Measurements from ENCODE around the gene CCDC152.
"Not testable (repeated sequence)": the region's sequence is repeated elsewhere in the genome, so short reads cannot be mapped to it uniquely, and the experiment has no call there.

The CCDC152 gene

GRCh38 chr5:42756606-42757601 lies at the start of gene CCDC152:
Gene CCDC152, plus strand, starts transcription at chr5:42756818. Its CDS starts 2,304 bp downstream, at chr5:42759122.
- H3K27me3 ChIP-seq (ENCODE audit: low read depth, low read length): peaks cover 8% of the 10 kb centered on the region
- H3K9me3 ChIP-seq (ENCODE audit: control insufficient read depth in 1 of 2, low read length in 2 of 2): no peaks in the 10 kb centered on the region
- H3K4me1 ChIP-seq (ENCODE audit: control insufficient read depth in 1 of 2, insufficient read depth in 2 of 2, low read length in 2 of 2): no peaks in the 10 kb centered on the region
- no peaks in the 10 kb centered on the region for H3K36me3 ChIP-seq (ENCODE audit: control insufficient read depth in 1 of 2, insufficient read depth in 2 of 2, low read length in 2 of 2)
- no peak within 1 kb of the TSS for H3K27ac ChIP-seq (ENCODE audit: low read length)
- peak within 1 kb of the TSS; percentile 53 to 59 for H3K4me3 ChIP-seq (ENCODE audit: low read depth in 1 of 2, low read length in 2 of 2)

DNA sequence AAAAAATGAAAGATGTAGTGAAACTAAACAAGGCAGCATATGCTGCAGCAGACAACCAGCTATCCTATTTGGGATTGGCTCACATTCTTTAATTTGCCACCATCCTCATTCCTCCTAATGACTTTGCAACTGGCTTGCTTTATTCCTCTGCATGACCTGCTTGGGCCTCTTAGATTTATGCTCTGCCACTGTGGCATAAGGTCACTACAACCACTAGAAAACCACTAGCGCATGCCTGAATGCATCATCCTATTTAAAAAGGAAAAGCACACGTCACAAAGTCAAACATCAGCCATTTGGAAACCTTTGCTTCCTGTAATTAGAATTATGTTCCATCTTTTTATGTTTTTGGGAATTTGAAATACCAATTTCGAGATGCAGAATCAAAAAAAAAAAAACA lies 40.8 kb upstream of the CCDC152 start:
- Histone ChIP-seq H3K4me3 (ENCODE audit: low read depth in 1 of 2, low read length in 2 of 2) (no peak overlapping the region), H3K27ac (ENCODE audit: low read length) (no peak overlapping the region), H3K36me3 (ENCODE audit: control insufficient read depth in 1 of 2, insufficient read depth in 2 of 2, low read length in 2 of 2) (peaks cover 3 to 12% of the 10 kb centered on the region in 2 donors), H3K9me3 (ENCODE audit: control insufficient read depth in 1 of 2, low read length in 2 of 2) (no peaks in the 10 kb centered on the region), H3K4me1 (ENCODE audit: control insufficient read depth in 1 of 2, insufficient read depth in 2 of 2, low read length in 2 of 2) (no peaks in the 10 kb centered on the region), H3K27me3 (ENCODE audit: low read depth, low read length) (no peaks in the 10 kb centered on the region)

GRCh38 chr5:42718591-42718990 lies 38.0 kb upstream of the CCDC152 start:
- Histone ChIP-seq H3K4me1 (ENCODE audit: control insufficient read depth in 1 of 2, insufficient read depth in 2 of 2, low read length in 2 of 2) (no peaks in the 10 kb centered on the region), H3K27me3 (ENCODE audit: low read depth, low read length) (no peaks in the 10 kb centered on the region), H3K4me3 (ENCODE audit: low read depth in 1 of 2, low read length in 2 of 2) (no peak overlapping the region), H3K27ac (ENCODE audit: low read length) (no peak overlapping the region), H3K36me3 (ENCODE audit: control insufficient read depth in 1 of 2, insufficient read depth in 2 of 2, low read length in 2 of 2) (peaks cover 3 to 12% of the 10 kb centered on the region in 2 donors), H3K9me3 (ENCODE audit: control insufficient read depth in 1 of 2, low read length in 2 of 2) (no peaks in the 10 kb centered on the region)

DNA sequence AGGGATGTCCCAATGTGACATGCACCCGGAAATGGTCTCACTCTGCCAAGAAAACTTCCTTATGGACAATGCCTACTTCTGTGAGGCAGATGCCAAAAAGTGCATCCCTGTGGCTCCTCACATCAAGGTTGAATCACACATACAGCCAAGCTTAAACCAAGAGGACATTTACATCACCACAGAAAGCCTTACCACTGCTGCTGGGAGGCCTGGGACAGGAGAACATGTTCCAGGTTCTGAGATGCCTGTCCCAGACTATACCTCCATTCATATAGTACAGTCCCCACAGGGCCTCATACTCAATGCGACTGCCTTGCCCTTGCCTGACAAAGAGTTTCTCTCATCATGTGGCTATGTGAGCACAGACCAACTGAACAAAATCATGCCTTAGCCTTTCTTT lies 37.6 kb upstream of the CCDC152 start:
- no peak overlapping the region for H3K27ac ChIP-seq (ENCODE audit: low read length)

DNA sequence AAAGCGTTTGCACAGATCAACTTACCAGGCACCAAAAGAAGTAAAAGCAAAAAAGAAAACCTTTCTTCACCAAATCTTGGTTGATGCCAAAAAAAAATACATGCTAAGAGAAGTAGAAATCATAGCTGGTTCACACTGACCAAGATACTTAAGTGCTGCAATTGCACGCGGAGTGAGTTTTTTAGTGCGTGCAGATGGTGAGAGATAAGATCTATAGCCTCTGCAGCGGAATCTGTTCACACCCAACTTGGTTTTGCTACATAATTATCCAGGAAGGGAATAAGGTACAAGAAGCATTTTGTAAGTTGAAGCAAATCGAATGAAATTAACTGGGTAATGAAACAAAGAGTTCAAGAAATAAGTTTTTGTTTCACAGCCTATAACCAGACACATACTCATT lies 36.4 kb upstream of the CCDC152 start:
- Histone ChIP-seq H3K27ac (ENCODE audit: low read length) (no peak overlapping the region), H3K4me1 (ENCODE audit: control insufficient read depth in 1 of 2, insufficient read depth in 2 of 2, low read length in 2 of 2) (no peaks in the 10 kb centered on the region), H3K4me3 (ENCODE audit: low read depth in 1 of 2, low read length in 2 of 2) (no peak overlapping the region), H3K9me3 (ENCODE audit: control insufficient read depth in 1 of 2, low read length in 2 of 2) (no peaks in the 10 kb centered on the region), H3K27me3 (ENCODE audit: low read depth, low read length) (no peaks in the 10 kb centered on the region), H3K36me3 (ENCODE audit: control insufficient read depth in 1 of 2, insufficient read depth in 2 of 2, low read length in 2 of 2) (peaks cover 3 to 12% of the 10 kb centered on the region in 2 donors)

More for the DNA sequence above, 37.6 kb upstream of the CCDC152 start:
- no peaks in the 10 kb centered on the region for H3K9me3 ChIP-seq (ENCODE audit: control insufficient read depth in 1 of 2, low read length in 2 of 2)
- no peaks in the 10 kb centered on the region for H3K4me1 ChIP-seq (ENCODE audit: control insufficient read depth in 1 of 2, insufficient read depth in 2 of 2, low read length in 2 of 2)
- H3K36me3 ChIP-seq (ENCODE audit: control insufficient read depth in 1 of 2, insufficient read depth in 2 of 2, low read length in 2 of 2): peaks cover 3 to 12% of the 10 kb centered on the region in 2 donors
- H3K27me3 ChIP-seq (ENCODE audit: low read depth, low read length): no peaks in the 10 kb centered on the region
- no peak overlapping the region for H3K4me3 ChIP-seq (ENCODE audit: low read depth in 1 of 2, low read length in 2 of 2)

DNA sequence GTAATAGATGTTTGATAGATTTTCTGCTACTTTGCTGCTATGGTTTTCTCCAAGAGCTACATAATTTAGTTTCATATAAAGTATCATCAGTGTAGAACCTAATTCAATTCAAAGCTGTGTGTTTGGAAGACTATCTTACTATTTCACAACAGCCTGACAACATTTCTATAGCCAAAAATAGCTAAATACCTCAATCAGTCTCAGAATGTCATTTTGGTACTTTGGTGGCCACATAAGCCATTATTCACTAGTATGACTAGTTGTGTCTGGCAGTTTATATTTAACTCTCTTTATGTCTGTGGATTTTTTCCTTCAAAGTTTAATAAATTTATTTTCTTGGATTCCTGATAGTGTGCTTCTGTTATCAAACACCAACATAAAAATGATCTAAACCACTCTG lies 35.1 kb upstream of the CCDC152 start:
- H3K4me1 ChIP-seq (ENCODE audit: control insufficient read depth in 1 of 2, insufficient read depth in 2 of 2, low read length in 2 of 2): no peaks in the 10 kb centered on the region
- no peak overlapping the region for H3K27ac ChIP-seq (ENCODE audit: low read length)
- no peak overlapping the region for H3K4me3 ChIP-seq (ENCODE audit: low read depth in 1 of 2, low read length in 2 of 2)
- H3K9me3 ChIP-seq (ENCODE audit: control insufficient read depth in 1 of 2, low read length in 2 of 2): no peaks in the 10 kb centered on the region
- peaks cover 3 to 12% of the 10 kb centered on the region in 2 donors for H3K36me3 ChIP-seq (ENCODE audit: control insufficient read depth in 1 of 2, insufficient read depth in 2 of 2, low read length in 2 of 2)
- H3K27me3 ChIP-seq (ENCODE audit: low read depth, low read length): no peaks in the 10 kb centered on the region

DNA sequence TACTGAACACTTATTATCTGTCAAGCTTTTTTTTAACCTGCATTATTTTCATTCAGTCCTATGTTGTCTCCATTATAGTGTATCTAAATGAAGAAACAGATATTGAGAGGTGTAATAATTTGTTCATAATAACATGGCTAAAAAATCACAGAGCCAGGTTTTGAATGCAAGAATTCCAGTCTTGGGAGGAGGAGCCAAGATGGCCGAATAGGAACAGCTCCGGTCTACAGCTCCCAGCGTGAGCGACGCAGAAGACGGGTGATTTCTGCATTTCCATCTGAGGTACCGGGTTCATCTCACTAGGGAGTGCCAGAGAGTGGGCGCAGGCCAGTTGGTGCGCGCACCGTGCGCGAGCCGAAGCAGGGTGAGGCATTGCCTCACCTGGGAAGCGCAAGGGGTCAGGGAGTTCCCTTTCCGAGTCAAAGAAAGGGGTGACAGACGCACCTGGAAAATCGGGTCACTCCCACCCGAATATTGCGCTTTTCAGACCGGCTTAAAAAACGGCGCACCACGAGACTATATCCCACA lies 22.0 kb upstream of the CCDC152 start:
- H3K4me1 ChIP-seq (ENCODE audit: control insufficient read depth in 1 of 2, insufficient read depth in 2 of 2, low read length in 2 of 2); H3K9me3 ChIP-seq (ENCODE audit: control insufficient read depth in 1 of 2, low read length in 2 of 2); H3K36me3 ChIP-seq (ENCODE audit: control insufficient read depth in 1 of 2, insufficient read depth in 2 of 2, low read length in 2 of 2); H3K27ac ChIP-seq (ENCODE audit: low read length); H3K4me3 ChIP-seq (ENCODE audit: low read depth in 1 of 2, low read length in 2 of 2); H3K27me3 ChIP-seq (ENCODE audit: low read depth, low read length): not testable (repeated sequence)

DNA sequence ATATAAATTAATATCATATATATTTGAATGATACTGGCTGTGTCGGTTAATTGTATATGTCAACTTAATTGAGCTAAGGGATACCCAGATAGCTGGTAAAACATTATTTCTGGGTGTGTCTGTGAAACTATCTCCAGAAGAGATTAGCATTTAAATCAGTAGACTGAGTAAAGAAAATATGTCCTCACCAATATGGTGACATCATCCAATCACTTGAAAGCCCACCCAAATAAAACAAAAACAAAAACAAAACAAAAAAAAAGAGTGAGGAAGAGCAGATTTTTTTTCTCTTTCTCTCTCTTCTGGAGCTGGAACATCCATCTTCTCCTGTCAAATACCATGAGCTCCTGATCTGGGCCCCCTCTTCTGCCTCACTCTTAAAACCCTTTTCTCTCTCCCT lies 15.7 kb upstream of the CCDC152 start:
- no peak overlapping the region for H3K4me3 ChIP-seq (ENCODE audit: low read depth in 1 of 2, low read length in 2 of 2)
- no peaks in the 10 kb centered on the region for H3K4me1 ChIP-seq (ENCODE audit: control insufficient read depth in 1 of 2, insufficient read depth in 2 of 2, low read length in 2 of 2)
- H3K9me3 ChIP-seq (ENCODE audit: control insufficient read depth in 1 of 2, low read length in 2 of 2): no peaks in the 10 kb centered on the region
- H3K27me3 ChIP-seq (ENCODE audit: low read depth, low read length): no peaks in the 10 kb centered on the region
- H3K27ac ChIP-seq (ENCODE audit: low read length): no peak overlapping the region
- no peaks in the 10 kb centered on the region for H3K36me3 ChIP-seq (ENCODE audit: control insufficient read depth in 1 of 2, insufficient read depth in 2 of 2, low read length in 2 of 2)

DNA sequence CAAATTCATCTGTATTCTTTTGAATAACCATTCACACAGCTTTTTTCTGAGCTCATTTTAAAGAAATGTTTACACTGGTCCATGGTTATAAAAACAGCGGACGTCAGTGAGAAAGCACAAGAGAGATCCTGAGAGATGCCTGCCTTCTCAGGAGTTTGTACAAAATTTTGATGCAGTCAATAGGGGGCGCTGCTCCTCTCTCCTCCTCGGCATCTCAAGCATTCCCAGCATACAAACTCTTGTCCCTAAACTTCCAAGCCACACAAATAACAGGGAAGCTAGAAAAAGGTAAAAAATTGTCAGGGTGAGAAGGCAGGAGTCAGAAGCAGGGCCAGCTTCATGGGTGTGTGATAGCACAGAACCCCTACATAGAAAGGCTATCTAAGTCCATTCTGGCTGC lies 11.2 kb upstream of the CCDC152 start:
- Histone ChIP-seq H3K27ac (ENCODE audit: low read length) (no peak overlapping the region), H3K4me1 (ENCODE audit: control insufficient read depth in 1 of 2, insufficient read depth in 2 of 2, low read length in 2 of 2) (no peaks in the 10 kb centered on the region), H3K9me3 (ENCODE audit: control insufficient read depth in 1 of 2, low read length in 2 of 2) (no peaks in the 10 kb centered on the region), H3K27me3 (ENCODE audit: low read depth, low read length) (no peaks in the 10 kb centered on the region), H3K36me3 (ENCODE audit: control insufficient read depth in 1 of 2, insufficient read depth in 2 of 2, low read length in 2 of 2) (no peaks in the 10 kb centered on the region), H3K4me3 (ENCODE audit: low read depth in 1 of 2, low read length in 2 of 2) (no peak overlapping the region)

DNA sequence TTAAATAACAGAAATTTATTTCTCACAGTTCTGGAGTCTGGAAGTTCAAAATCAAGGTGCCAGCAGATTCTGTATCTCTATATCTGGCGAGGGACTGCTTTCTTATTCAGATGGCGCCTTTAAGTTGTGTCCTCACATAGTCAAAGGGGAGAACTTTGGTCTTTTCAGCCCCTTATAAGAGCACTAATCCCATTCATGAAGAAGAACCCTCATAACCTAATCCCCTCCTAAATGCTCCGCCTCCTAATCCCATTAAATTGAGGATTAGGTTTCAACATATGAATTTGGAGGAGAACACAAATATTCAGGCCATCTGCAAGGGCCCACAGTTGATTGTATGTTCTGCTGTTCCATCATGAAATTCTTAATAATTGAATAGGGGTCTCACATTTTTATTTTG lies 10.8 kb upstream of the CCDC152 start:
- no peaks in the 10 kb centered on the region for H3K9me3 ChIP-seq (ENCODE audit: control insufficient read depth in 1 of 2, low read length in 2 of 2)
- H3K27ac ChIP-seq (ENCODE audit: low read length): no peak overlapping the region
- H3K4me3 ChIP-seq (ENCODE audit: low read depth in 1 of 2, low read length in 2 of 2): no peak overlapping the region
- no peaks in the 10 kb centered on the region for H3K4me1 ChIP-seq (ENCODE audit: control insufficient read depth in 1 of 2, insufficient read depth in 2 of 2, low read length in 2 of 2)
- H3K27me3 ChIP-seq (ENCODE audit: low read depth, low read length): no peaks in the 10 kb centered on the region
- no peaks in the 10 kb centered on the region for H3K36me3 ChIP-seq (ENCODE audit: control insufficient read depth in 1 of 2, insufficient read depth in 2 of 2, low read length in 2 of 2)

- H3K9me3 ChIP-seq (ENCODE audit: control insufficient read depth in 1 of 2, low read length in 2 of 2): no peaks in the 10 kb centered on the region
- no peak overlapping the region for H3K4me3 ChIP-seq (ENCODE audit: low read depth in 1 of 2, low read length in 2 of 2)
- H3K4me1 ChIP-seq (ENCODE audit: control insufficient read depth in 1 of 2, insufficient read depth in 2 of 2, low read length in 2 of 2): no peaks in the 10 kb centered on the region
- no peaks in the 10 kb centered on the region for H3K36me3 ChIP-seq (ENCODE audit: control insufficient read depth in 1 of 2, insufficient read depth in 2 of 2, low read length in 2 of 2)
- no peaks in the 10 kb centered on the region for H3K27me3 ChIP-seq (ENCODE audit: low read depth, low read length)
- no peak overlapping the region for H3K27ac ChIP-seq (ENCODE audit: low read length)
Measured at GRCh38 chr5:42749020-42749419, 7.6 kb upstream of the CCDC152 start.

Measured in muscle layer of duodenum (tissue), 2 donors.